NCI-H2196 (cell line): Measurements from ENCODE around the gene ARHGEF37.

Experiments used
- DNase-seq: peaks from one replicate; lab custom pipeline; 2025; ENCODE audit not compliant: unreplicated experiment; lab: John Stamatoyannopoulos, UW

ARHGEF37 gene

GRCh38 chr5:149627070-149627469, 45.8 kb downstream of the ARHGEF37 start:
- no peak for DNase-seq

GRCh38 chr5:149628221-149628620, 46.9 kb downstream of the ARHGEF37 start:
- DNase-seq: no peak

DNA sequence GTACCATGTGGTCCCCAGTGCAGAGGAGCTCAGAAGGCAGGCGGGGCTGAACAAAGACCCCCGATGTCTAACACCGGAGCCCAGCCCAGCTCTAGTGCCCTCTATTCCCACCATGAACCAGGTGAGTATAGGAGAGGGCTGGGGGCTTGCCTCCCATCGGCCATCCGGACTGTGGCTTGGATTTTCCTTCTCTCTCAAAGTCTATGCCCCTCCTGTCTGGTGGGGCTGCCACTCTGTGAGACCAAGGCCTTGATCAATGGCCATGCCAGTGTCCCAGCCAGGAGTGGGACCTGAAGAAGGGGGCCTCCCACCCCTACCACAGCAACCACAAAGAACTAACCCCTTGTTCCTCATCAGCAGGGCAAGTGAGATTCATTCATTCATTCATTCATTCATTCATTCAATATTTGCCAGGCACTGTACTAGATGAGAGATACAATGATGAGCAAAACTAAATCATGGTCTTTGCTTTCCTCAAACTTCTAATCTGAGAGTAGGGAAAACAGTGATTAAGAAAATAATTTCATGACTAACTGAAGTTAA, 47.6 kb downstream of the ARHGEF37 start:
- DNase-seq: no peak

DNA sequence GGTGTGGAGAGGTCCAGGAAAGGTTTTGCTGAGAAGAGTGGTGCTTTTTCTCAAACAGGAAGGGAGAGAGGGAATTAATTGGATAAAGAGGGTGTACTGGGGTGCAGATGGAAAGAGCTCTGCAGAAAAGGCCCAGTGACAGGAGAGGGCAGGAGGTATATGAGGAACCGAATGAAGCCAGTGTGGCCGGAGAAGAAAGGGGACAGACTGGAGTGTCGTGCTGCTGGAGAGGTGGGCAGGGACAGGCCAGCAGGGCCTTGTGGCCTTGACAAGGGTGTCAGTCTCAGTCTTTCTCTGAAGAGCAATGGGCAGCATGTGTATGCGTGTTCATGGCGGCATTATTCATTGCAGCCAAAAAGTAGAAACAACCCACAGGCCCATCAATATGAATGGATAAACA, 48.1 kb downstream of the ARHGEF37 start:
- no peak for DNase-seq

DNA sequence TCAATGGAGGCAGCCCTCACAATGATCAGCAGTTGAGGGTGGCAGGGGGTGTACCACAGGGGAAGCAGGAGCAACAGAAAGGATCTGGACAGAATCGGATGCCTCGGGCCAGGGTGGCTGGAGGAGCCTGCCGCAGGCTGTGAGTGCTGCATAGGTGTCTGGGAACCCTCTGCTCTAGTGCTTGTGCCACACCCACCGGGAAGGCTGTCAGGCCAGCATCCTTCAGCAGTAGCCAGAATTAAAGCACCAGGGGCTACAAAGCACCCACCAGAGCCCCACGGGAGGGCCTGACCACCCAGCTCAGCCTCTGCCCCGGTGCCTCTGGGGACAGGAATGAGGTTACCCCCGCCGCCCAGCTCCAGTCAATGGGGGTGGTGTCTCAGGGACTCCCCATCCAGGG, 49.0 kb downstream of the ARHGEF37 start:
- DNase-seq: no peak

- DNase-seq: no peak
Observed at GRCh38 chr5:149631506-149631905, 50.2 kb downstream of the ARHGEF37 start.

GRCh38 chr5:149632311-149633251, 51.3 kb downstream of the ARHGEF37 start:
- peak; percentile 27 for DNase-seq

DNA sequence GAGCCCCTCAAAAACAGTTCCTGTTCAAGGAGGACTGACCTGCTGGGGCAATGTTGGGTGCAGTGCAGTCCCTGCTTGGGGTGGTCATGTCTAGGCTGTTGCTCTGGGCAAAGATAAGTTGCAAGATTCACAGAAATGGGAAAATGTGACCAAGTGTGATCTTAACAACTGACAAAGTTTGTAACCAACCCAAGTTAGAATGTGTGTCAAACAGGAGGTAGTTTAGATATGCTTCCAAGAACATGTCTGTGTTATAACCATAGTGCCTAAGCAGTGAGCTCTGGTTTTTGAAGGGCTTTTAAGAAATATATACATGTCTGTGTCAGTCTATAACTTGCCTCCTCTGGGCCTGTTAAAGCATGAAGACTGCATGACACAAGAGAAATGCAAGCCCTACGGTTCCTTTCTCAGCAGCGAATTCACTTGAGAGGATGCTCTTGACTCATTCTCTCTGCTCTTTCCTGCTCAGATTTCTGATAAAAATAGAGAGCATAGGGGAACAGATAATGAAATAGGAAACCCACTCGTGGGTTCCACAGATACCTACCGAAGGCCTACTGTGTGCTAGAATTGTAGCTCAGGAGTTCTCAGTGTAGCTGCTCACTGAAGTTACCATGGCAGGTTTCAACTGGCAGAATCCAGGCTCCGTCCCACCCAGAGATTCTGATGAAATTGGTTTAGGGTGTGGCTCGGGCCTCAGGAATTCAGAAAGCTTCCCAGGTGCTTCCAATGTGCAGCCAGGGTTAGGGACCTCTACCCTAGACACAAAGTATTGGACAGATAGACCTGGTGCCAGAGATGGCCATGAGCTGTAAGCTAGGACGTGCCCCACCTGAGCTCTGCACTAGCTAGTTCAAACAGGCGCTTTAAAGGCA, 52.4 kb downstream of the ARHGEF37 start:
- DNase-seq: no peak

DNA sequence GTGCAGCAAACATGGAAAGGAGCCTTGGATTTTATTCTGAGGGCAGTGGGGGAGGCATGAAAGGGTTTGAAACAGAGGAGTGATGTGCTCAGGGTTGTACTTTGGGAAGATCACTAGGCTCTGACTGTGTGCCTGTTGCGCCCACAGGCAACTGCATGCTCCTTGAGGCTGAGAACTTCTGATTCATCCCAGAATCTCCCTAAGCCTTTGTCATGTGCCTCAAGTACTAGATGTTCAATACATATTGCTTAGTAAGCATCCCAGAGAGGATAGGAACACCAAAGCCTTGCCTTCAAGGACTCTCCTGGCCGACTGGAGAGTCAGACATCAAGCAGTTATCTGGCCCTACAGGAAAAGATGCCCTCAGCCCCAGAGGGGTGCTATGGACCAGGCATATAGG, 54.1 kb downstream of the ARHGEF37 start:
- no peak for DNase-seq

DNA sequence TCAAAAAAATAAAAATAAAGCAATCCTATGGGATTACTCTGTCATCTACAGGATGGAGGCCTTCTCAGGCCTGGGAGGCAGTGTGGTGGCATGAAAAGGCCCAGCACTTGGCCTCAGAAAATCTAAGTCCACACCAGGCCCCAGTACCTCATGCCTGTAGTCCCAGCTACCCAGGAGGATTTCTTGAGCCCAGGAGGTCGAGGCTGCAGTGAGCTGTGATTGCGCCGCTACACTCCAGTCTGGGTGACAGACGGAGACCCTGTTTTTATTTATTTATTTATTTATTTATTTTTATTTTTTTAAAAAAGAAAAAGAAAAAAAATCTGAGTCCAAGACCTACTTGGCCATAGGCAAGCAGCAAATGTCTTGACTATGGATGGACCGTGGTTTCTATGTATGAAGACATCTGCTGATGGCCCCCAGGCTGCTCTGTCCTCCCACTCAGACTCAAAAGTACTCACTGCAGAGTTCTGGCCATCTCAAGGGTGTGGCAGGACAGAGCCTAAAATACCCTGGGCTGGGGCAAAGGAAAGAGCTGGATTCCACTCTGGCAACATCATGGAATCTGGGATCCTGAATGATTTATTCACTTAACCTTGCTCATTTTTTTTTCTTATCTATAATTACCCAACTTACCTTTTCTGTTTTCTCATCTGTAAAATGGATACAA, 55.0 kb downstream of the ARHGEF37 start:
- no peak for DNase-seq

DNA sequence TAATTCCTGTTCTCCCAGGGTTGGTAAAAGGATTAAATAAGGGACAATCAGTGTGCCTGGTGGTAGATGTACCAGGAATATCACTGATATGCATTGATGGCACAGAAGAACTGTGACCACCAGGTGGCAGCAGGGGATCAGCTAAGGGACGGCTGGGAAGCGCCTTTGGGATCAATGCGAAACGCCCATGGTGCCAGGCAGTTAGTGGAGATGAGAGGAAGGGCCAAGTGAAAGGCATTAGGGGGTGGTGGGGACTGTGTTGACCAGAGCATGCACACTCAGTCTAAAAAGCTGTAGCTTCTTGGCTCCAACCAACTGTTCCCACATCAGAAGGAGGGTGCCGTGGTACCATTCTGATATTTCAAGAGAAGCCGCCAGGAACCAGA, 55.6 kb downstream of the ARHGEF37 start:
- peak; percentile 73 for DNase-seq

DNA sequence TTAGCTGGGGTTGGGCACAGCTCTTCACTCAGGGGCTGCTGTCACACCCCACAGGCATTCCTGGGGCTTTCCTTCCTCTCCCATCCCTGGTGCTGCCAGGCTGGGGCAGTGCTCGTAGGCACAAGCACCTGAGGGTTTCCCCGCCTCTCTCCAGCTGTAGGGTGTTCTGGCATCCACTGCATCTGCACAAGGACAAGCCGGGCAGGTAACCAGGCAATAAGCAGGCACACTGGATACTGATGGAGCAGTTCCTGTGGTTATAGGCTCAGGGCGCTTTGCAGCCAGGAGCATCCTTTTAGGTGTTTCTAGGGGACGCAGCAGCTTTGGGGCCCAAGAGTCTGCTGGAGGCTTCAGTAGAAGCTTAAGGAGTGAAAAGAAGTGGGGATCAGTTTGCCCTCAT, 56.8 kb downstream of the ARHGEF37 start:
- DNase-seq: no peak

DNA sequence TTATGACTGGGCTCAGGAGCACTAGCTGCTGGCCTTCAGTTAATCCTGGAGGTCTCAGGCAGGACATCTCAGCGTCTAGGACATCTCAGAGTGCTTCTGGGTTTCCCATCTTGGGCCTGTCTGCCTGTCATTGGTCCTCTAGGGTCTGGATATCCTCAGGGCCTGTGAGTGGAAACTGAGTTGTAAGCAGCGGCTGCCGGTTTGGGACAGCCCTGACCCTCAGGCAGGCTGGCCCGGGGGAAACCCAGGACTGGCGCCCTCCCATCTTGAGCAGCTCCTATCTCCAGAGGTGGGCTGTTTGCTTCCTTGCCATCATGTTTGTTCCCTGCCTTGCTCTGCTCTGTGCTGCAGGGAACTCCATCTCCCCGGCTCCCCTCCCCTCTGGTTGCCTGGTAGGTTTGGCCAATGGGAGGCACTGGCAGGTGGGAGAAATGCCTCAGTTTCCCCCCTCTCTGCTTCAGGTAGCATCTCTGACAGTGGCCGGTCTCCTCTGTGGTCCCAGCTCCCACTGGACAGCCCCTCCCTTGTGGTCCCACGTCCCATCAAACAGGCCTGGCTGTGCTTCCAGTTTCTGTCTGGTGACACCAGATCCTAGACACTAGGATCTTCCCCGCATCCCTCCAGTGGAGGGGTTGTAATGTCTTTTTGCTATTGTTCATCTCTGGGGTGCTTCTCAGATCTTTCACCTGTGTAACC, 57.4 kb downstream of the ARHGEF37 start:
- DNase-seq: no peak

DNA sequence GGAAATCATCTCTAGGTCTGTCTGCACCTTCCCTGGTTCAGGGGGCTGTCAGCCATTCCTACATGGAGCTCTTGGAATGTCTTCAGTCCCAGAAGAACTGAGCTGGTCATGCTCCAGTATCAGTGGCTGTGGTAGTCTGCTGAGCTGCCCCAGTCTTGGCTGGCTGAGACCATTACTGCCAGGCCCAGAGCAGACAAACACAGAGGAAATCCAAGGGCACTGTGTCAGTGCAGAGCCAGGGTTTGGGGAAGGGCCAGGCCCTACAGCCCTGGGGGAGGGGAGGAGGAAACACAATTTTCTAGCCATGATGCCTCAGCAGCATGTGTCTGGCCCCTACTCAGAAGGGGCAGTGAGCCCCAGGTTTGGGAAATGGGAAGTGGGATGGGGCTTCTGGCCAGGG, 58.4 kb downstream of the ARHGEF37 start:
- no peak for DNase-seq

DNA sequence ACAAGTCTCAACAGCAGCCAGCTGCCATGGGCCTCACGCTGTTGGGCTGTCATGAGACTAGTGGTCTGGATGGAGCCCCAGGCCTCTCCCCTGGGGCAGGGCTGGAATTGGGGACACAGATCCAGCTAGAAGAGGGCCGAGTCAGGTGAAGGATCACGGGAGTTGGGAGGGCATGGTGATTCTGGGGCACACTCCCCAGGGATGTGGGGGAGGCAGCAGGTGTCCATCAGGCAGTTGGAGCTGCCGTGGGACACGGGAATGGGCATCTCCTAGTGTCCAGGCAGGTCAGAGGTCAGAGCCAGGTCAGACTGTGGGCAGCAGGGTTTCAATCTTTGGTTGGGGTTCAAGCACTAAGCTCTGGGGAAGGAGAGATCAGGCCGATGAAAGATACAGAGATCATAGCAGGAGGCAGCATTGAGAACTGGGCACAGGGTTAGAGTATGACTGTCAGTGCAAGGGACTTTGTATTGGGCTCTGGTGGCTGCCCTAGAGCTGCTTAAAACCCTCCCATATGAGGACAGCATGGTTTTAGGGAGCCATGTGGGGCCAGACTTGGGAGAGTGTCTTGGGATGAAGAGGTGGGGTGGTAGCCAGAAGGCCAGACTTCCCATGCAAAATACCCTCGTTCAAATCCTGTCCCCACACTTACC, 59.2 kb downstream of the ARHGEF37 start:
- no peak for DNase-seq

DNA sequence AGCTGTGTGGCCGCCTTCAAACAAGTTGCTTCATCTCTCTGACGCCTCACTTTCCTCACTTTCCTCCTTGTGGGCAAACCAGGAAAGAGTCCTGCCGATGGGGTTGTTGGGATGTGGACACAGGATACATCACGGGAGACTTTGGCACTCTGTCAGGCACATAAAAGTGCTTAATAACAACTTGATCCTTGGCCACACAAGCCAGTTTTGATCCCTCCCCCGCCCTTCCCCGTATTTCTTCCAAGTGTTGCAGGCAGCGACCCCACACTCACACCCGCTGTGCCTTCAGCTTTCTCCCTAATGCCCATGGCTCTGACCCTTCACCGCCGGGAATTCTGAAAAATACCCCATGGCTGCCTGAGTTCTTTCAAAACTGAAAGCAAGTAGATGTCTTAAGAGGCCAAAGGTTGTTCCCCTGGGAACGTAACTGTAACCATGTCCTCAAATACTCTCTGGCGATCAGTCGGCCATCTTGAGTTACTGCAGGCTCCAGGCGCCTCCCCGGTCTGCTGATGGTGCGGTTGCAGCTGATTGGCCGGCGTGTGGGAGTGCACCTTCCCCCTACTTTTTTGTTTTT, 59.8 kb downstream of the ARHGEF37 start:
- DNase-seq: peak; percentile 20

DNA sequence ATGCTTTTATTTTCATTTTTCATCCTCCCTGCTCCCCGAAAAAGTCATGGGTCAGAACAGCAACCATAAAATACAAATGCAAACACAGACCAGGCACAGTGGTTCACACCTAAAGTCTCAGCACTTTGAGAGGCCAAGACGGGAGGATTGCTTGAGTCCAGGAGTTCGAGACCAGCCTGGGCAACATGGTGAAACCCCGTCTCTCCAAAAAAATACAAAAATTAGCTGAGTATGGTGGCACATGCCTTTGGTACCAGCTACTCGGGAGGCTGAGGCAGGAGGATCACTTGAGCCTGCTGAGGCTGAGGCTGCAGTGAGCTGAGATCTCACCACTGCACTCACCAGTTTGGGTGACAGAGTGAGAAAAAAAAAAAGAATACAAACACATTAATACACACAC, 60.3 kb downstream of the ARHGEF37 start:
- no peak for DNase-seq

- DNase-seq: no peak
Observed at GRCh38 chr5:149643781-149644180, 62.5 kb downstream of the ARHGEF37 start.

DNA sequence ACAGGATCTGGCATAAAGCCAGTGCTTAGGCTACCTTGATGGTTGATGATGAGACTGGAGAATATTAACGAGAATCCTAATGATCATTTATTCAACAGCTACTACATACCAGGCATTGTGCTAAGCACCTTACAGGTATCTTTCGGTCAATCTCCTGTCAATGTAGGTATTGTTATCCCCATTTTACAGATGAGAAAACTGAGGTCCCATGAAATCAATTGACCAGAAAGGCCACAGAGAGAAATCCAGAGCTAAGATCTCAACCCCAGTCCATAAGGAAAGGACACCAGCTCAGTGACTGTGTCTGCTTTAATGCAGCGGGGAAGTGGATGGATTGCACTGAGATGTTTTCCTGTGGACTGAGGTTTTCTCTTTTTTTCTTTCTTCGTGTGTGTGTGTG, 63.3 kb downstream of the ARHGEF37 start:
- DNase-seq: no peak

DNA sequence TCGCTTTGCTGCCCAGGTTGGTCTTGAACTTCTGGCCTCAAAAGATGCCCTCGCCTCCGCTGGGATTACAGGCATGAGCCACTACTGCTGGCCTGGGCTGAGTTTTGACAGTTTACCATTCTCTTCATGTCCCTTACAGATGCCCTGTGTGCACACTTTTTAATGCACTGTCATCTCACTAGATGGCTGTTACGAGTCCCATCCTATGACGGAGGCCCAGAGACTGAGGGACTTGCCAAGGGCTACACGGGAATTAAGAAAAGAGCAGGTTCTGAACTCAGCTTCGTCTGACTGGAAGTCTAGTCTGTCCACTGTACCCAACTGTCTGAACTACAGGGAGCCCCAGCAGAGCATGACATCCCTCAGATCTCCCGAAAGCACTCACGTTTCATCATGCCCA, 63.9 kb downstream of the ARHGEF37 start:
- DNase-seq: no peak
